HG02642 (cell line): ENCODE measurements around the gene NBEA.

Experiments
- ATAC-seq: cut with Tn5 transposase; IDR thresholded peaks from one replicate; pipeline ENCODE4 v1.9.1; 2021; ENCODE audit warnings: mild to moderate bottlenecking; ENCODE audit not compliant: unreplicated experiment, poor library complexity

NBEA gene

DNA sequence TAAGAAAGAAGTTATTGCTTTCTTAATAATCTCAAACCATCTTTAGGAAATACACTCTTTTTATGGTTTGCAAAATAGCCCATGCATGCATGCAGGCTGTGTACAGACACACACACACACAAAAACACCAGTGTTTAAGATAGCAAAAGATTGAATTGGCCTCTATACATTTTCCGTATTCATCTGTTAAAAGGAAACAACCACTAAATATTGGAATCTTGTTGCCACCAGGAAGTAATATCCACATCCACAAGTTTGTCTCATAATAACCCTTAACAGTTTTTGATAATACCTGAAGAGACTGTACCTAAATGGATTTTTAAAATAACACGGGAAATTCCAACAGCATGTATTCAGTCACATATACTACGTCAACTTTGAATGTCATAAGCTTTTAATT is 541.7 kb downstream of the NBEA start:
- no peak for ATAC-seq

DNA sequence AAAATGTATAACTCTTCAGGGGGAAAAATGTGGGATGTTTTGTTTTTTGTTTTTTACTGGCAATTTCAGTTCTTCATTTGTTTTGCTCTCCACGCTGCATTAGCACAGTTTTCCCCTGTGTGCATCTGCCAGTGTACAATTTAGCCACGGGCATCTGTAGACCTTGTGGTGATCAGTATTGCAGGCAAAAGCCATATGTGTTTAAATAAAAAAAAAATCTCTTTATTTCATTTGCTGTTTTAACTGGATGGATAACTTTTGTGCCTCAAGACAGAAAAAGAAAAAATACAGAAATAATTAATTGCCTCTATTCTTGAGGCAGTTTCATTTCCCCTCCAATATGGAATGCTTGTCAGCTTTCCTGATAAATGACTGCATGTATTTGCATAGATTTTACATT is 542.3 kb downstream of the NBEA start:
- no peak for ATAC-seq

DNA sequence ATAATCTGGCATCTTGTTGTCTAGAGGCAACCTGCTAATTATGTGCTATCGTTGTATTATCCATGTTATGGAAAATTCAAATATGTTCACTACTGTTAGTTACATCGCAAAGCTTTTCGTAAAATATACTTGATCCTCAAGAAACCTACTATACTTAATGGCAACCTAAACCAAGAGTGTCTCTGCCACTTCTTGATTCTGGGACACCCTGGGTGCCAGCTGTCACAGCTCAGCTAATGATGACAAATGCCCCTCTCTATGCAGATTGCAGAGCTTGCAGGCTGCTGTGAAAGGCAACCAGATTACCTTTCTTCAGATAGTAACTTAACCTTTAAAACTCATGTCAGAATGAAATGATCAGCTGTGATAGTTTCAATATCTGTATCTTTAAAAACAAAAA is 543.4 kb downstream of the NBEA start:
- no peak for ATAC-seq

DNA sequence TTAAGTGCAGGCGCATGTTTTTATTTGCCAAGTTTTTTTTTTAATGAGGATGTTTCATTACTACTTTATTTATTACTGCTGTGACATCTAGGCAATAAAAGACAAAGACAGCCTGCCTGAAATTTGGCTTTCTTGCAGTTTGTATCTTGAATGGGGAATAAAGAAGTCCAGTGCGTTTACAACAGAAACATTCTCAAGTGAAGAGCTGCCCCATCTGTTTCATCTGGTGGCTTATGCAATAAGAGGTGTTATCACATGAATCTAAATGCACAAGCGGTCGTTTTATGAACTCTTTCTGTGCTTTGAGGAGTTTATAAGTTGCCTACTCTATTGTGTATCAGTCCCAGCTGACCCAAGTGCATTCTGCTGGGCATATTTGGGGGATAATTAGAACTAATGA is 547.0 kb downstream of the NBEA start:
- no peak for ATAC-seq

DNA sequence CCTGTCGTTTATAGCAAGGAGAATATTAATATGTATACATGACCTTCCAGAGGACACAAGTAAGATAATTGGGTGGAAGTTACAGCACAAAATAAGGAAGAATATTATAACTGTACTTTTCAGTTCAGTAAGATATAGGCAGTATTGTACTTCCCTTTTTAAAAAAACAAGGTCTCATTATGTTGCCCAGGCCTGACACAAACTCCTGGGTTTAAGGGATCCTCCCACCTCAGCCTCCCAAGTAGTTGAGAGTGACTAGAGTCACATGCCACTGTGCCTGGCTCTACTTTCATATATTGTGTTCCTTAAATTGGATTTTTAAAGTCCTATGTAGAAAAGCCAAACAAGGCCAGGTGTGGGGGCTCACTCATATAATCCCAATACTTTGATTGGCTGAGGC is 553.9 kb downstream of the NBEA start:
- no peak for ATAC-seq

DNA sequence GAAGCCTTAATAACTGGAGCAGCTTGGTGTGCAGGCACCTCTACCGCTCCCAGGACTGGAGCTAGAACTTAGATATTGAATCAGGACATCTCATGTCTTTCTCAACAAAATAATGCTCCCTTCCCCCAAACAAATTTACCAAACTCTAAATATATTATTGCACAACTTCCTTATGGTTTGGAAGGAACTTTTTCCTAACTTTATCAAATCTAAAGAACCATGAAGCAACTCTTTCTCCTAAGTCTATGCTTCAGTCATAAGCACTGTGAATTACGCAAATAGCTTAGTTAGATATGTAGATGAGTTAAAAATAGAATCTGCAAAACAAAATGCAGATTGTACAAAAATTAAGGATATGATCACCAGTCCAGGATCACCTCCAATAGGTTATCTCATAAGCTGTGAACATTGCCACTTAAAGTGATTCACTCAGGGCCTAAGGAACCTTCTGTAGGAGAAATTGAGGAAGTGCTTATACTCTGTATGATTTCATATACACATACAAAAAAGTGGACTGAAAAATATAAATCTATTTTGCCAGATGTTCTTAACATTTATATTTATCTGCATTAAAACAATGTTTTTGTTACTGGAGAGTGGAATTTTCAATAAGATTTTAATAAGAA is 554.8 kb downstream of the NBEA start:
- ATAC-seq, result no peak

DNA sequence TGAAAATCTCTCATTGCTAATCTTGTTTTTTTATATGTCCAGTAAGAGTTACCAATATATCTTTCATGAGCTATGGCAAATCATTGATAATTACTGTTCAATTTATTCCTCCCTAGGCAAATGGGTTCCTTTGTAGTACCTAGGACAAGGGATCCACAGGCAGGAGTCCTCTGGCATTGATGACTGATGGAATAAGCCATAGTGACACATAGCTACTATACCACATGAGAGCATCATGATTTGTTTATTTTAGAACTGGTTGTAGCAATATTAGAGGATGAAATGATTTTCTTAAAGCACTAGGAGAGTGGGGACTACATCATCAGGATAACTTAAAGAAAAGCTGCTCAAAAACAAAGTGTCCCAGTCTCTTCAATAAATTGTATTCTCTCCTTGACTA is 556.2 kb downstream of the NBEA start:
- no peak for ATAC-seq

DNA sequence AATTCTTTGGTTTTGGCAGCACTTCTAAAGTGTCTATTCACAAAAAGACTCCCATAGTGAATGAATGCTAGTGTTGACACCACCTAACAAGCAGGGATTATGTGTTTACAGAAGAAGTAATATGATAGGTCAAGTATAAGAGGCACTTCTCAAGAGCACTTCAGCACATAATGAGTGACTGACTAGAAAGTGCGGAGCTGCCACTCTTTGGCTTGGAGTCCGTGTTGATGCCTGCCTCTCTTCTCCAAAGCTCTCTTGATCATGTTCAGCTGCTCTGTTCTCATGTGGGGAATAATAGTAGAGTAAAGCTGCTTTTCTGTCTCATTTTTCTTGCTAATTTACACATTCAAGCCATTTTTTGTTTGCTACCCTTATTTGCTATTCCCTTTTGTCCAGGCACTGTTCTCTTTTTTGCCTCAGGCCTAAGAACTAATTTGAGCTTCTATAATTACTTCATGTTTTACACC is 557.2 kb downstream of the NBEA start:
- ATAC-seq, result no peak

DNA sequence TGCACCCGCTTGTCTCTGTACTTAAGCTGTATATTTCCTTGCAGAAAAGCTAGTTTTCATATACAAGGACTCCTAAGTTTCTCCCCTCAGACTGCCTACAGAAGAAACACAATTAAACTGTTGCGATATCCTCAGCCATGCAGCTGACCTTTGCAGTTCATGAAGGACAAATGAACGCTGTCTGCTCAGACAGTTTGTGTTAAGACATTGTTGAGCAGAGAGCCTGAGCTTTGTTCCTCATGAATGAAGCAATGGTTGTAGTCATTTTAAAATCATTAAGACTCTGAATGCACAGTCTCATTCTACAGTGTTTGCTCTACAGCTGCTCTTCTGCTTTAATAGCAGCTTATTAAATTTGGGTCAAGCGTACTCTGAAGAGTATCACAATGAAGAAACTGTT is 557.6 kb downstream of the NBEA start:
- ATAC-seq, result no peak

DNA sequence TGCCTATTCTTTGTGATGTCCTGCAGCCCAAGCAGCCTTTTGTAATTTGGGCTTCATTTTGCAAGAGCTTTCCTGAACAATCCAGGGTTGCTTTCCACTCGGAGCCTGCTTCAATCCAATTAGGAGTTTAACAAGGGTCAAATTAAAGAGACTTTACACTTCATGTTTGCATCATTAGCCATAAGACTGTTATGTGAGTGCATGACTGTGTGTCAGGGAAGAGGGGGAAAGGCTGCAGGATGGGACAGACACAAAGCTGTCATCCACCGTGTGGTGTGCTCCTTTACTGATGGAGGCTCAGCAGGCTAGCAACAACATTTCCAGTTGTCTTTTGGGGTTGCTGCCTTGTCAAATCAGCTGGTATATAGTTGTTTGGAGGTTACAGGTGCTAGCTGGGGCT is 558.1 kb downstream of the NBEA start:
- ATAC-seq, result no peak

DNA sequence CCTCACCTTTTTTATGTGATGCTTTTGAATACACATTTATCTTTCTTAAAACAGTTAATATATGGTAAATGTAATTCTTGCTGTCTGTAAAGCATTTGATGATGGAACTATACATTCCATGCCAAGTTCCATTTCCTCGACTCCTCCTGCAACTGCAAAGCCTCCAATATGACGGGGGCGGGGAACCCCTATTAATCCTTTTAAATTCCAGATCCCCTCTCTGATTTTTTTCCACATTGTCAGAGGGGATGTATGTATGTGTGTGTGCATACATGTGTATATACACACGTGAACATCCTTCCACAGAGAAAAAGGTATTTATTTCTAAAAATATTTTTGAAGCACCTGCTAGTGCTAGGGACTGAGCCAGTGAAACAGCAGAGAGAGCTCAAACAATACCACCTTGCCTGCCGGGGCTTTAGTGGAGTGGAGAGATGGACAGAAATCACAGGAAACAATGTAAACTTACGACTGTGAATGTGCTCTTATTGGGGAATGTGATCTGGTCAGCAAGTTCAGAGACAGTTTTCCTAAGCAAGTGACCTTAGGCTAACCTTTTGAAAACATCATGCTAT is 559.7 kb downstream of the NBEA start:
- no peak for ATAC-seq

DNA sequence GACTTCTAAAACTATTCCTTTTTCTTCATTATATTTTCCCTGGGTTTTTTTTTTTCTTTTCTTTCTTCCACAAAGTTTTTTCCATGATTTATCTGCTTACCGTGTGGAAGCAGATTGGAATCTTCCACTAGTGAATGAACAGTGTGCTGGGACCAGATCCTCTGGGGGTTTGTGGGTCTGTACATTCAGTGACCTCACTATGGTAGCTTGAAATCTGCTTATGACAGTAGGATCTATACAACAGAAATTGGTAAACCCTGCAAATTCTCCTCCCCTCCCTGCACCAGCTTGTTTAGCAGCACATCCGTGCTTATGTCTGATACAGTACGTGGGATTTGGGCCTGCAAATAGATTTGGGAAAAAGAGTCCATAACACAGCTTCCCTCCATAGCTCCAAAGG is 560.4 kb downstream of the NBEA start:
- ATAC-seq, result no peak

DNA sequence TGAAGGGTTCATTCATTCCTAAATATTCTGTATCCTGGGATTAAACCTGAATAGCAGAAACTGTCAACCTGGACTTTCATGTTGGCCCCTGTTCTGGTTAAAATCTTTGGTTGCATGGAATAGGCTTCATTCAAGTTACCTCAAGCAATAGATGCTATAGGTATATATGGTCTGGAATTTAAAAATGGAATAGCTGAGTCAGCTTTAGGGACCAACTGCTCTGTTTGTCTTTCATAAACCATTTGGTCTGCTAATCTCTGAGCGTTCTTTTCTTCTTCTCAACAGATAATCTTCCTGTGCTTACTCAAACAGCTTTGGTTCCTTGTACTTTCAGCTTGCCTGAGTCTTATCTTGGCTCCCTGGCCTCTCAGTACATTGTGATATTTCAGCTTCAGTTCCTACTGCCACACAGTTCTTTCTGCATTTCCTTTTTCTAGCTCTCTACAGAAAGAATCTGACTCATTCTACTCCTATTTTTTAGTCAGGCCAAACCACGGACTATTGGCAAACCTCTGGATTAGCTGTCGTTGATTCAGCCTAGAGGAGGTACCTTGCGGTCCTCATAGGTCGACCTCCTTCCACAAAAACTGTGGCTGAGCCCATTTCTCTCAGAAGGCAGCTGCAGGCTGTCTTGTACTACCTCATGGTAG is 570.3 kb downstream of the NBEA start:
- ATAC-seq, result no peak

DNA sequence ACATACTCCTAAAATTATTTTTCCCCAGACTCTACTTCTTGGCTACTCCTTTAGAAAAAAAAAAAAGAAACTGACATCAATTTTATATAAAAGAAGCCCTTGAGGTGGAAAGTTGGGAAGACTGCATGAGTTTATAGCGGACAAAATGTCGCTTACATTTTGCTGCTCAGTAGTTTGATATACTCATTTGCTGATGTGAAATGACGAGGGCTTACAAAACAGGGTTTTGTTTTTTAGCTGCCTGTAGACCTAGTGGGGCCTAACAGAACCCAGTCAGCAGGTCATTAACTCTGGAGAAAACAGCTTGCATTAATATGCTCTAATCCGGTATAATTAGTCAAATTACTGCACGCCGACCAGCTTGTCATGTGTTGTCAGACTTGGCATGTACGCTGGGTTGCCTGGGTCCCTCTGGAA is 572.0 kb downstream of the NBEA start:
- no peak for ATAC-seq

DNA sequence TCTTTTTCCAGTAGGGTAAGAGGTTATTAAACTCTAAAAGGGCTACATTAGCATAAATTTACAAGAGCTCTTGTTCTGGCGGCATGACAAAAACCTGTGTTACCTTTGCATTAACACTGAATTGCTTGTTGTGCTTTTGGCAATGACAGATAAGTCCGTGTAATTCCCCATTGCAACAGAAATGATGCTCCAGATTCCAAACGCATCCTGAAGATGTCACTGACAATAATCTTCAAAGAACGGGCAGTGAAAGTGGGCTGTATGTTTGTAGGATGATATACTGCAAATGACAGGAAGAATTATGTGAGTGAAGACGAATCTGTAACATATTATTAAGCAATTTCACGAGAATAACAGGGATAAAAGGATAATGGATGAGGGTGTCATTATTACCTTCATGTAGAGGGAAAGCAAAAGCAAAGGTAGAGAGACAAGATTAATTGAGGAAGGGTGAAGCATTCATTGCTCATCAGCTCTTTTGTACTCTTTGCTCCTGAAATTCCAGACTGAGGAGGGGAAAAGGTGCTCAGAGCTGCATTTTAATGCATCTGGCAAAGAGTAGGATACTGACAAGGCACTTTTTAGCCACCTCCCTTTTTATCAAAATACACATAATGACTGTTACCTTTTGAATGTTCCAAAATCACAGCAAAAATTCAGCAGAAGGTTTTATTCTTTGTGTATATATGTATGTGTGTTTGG is 572.9 kb downstream of the NBEA start:
- ATAC-seq, result no peak

DNA sequence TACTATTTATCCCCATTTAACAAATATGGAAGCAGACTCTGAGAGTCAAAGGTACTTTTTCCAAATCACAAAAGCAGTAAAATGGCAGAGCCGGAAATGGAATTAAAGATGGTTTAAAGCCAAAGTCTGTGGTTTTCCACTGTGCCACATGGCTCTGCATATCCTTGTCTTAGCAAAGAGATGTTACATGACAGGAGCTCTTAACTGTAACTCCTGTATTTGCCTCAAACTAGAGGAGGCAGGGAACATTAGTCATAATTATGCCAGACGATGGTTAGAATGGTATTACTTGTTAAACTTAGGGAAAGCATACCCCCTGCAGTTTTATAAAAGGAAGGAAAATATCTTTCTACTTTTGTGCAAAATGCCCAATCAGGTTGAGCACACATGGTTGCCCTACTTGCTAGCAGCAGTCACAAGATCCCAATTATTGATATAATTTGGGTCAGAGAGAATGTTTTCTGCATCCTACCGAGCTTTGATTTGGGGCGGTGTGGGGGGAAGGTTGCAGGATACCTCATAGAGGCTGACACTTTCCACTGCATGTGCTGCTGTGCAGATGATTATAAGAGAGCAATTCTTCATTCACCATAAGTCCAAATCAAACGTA is 576.4 kb downstream of the NBEA start:
- no peak for ATAC-seq

DNA sequence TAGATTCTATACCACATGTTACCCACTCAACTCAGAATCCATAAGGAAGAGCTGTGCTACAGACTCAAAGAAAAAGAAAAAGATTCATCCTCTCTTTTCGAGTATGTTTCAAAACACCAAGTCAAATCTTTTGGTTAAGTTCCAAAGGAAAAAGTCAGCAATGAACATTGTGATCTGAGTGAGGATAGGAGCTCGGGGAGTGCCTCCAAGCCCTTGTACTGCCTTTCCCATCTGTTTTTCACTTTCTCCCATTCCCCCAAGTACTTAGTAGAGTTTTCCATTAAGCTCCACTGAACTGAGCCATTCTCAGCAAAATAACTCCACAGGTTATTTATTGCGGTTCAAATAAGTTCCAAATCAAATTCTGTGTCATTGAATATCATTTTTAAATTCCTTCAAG is 582.1 kb downstream of the NBEA start:
- no peak for ATAC-seq

DNA sequence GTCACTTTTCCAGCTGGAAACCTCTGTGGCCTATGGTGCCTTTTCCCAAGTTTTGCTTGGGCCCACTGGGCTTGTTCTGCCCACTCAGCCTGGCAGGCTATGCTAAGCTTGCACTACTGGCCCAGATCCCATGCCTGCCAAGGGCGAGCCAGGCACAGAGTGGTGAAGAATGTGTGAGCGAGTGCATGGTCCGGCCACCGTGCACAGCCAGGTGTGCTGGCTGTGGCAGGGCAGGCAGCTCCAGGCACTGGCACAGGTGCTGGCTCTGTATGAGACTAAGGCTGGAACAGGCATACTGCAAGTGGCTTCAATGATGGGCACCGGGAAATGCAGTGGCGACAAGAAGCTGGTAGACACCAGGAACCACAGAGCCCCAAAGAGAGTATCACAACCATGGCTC is 584.5 kb downstream of the NBEA start:
- ATAC-seq, result no peak

DNA sequence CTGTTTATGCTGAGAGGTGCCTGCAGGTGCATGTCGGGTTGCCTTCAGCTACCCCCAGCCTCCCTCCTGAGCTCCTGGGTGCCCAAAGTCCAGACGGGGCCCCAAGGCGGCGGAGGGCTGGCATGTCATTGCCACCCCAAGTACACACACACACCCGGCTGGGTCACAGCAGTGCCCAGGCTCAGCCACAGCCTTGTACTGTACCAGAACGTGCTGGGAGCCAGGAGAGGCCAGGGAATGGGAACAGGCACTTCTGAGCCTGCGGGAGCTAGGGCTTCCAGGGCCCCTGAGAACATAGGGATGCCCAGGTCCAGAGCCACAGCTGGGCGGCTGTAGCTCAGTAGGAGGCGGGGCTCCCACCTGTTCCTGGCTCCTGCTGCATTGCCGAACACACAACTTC is 585.4 kb downstream of the NBEA start:
- no peak for ATAC-seq

DNA sequence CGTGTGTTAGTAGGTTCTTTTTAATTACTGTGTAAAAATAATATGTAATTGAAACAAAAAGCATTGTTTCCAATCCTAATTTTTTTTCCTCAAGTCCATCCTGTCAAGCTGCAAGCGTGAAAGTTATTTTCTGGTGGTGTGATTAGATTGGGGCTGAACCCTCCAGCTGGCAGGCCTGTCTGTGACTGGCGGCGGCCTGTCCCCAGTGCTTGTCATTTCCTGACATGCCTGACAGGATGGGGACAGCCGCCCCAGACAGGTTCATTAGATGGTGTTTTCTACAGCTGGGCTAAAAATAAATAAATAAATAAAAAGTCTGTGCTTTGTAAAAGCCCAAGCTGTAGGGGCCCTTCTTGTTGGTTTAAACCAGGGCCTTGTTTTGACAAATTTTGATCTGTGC is 588.1 kb downstream of the NBEA start:
- no peak for ATAC-seq

DNA sequence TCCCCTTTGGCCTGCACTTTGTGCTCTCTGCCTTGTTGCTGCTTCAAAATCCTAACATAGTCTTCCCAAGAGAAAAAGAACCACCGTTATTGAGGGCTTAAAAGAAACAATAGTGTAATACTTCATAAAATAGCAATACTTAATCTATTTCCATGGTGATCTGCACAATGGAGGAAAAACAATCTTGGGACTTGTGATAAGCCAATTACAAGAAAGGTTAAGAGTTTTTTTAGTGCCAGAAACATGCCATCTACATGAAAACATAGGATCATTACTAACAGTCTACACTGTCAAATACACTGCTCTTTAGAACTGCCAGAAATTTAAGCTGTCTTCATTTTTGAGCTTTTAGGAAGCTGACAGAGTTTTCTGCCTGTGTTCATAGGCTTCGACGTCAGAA is 588.5 kb downstream of the NBEA start:
- ATAC-seq, result no peak
